IPS-20b (cell line): ENCODE data around the gene RIMKLB.
"Not testable (repeated sequence)": the region's sequence is repeated elsewhere in the genome, so short reads cannot be mapped to it uniquely, and the experiment has no call there.

Experiments used
- H3K27ac ChIP-seq: one replicate; pipeline ENCODE4 v1.5.1; 2013; ENCODE audit warnings: low read length
- H3K27me3 ChIP-seq: 2 replicates; pipeline ENCODE4 v1.6.1; 2013; ENCODE audit warnings: mild to moderate bottlenecking, low read length, inconsistent platforms; ENCODE audit not compliant: insufficient read depth
- H3K36me3 ChIP-seq: 2 replicates; pipeline ENCODE4 v1.6.1; 2013; ENCODE audit warnings: low read depth, mild to moderate bottlenecking, inconsistent platforms, low read length, moderate library complexity; ENCODE audit not compliant: insufficient read depth
- H3K4me1 ChIP-seq: 2 replicates; pipeline ENCODE4 v1.6.1; 2013; ENCODE audit warnings: mild to moderate bottlenecking, control low read depth, inconsistent platforms, low read length, moderate library complexity; ENCODE audit not compliant: insufficient read depth
- H3K4me3 ChIP-seq: 2 replicates; pipeline ENCODE4 v1.5.1; 2013; ENCODE audit warnings: mild to moderate bottlenecking, low read length, inconsistent platforms
- H3K9ac ChIP-seq: 2 replicates; pipeline ENCODE4 v1.6.1; 2013; ENCODE audit warnings: low read depth, mild to moderate bottlenecking, inconsistent platforms, low read length, moderate library complexity
- H3K9me3 ChIP-seq: 2 replicates; pipeline ENCODE4 v1.6.1; 2013; ENCODE audit warnings: mild to moderate bottlenecking, low read depth, low read length, inconsistent platforms; ENCODE audit not compliant: insufficient read depth

Gene RIMKLB

GRCh38 chr12:8779862-8780261, 82.1 kb downstream of the RIMKLB start:
- H3K36me3 ChIP-seq, result peaks cover 52% of the 10 kb centered on the region
- no peak overlapping the region for H3K9ac ChIP-seq
- H3K4me3 ChIP-seq, result no peak overlapping the region
- H3K27me3 ChIP-seq, result no peaks in the 10 kb centered on the region
- no peaks in the 10 kb centered on the region for H3K9me3 ChIP-seq
- H3K4me1 ChIP-seq, result peaks cover 4% of the 10 kb centered on the region; the same call in 1 of the 2 replicates
- H3K27ac ChIP-seq, result no peak overlapping the region

DNA sequence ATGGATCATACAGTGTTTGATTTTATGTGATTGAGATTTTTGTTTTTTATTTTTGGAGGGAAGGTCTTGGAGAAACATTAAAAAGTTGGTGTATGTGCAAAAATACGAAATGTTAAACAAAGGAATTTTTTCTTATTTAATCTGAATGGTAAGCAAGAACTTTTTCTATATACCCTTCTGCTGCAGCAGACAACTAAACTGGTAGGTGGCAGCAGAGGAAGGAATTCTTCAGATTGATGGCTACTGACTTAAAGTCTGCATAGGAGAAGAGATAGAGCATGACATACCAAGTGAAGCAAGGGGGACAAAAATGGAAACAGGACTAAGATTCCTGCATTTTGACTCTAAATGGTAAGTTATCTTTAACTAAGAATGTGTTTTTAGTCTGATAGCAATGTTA, 82.6 kb downstream of the RIMKLB start:
- Histone ChIP-seq H3K9ac (no peak overlapping the region), H3K4me3 (no peak overlapping the region), H3K27me3 (no peaks in the 10 kb centered on the region), H3K27ac (no peak overlapping the region), H3K4me1 (peaks cover 4% of the 10 kb centered on the region; the same call in 1 of the 2 replicates), H3K9me3 (no peaks in the 10 kb centered on the region), H3K36me3 (peaks cover 47% of the 10 kb centered on the region)

DNA sequence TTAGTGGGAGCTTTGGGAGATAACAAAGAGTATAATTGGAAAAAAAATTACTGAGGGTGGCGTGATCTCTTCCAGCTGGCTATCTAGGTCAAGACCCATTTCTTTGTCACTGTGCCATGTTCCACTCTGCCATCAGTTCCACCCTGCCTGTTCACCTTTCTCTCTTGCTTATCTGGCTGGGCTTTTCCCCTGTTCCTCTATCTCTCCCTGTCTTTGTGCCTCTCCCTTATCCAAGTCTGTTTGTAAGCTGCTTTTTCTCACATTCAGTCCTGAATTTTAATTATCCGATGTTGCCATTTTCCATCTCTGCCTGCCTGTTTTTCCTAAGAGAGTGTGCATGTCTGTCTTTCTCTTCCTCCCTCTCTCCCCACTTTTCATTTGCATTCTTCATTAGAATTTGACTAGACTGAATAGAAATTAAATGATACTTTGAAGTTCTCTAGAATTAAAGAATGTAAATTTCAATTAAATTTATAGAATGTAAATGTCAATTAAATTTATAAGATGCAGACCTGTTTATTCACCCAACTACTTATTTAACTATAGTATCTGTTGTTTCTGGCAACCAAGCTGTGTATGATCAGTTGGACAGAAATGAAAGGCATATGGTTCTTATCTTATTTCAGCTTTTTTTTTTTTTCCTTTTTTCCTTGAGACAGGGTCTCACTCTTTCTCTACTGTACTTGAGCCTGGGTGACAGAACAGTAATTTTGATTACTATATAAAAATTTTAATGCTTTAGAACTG, 83.8 kb downstream of the RIMKLB start:
- no peak overlapping the region for H3K27ac ChIP-seq
- no peaks in the 10 kb centered on the region for H3K27me3 ChIP-seq
- no peak overlapping the region for H3K4me3 ChIP-seq
- H3K9ac ChIP-seq, result no peak overlapping the region
- H3K36me3 ChIP-seq, result peaks cover 39% of the 10 kb centered on the region; the same call in 1 of the 2 replicates
- H3K9me3 ChIP-seq, result peaks cover 4% of the 10 kb centered on the region; the same call in 1 of the 2 replicates
- peaks cover 4% of the 10 kb centered on the region; the same call in 1 of the 2 replicates for H3K4me1 ChIP-seq

GRCh38 chr12:8784290-8784888, 86.6 kb downstream of the RIMKLB start:
- H3K9ac ChIP-seq, result no peak overlapping the region

GRCh38 chr12:8785499-8785898, 87.7 kb downstream of the RIMKLB start:
- H3K27ac ChIP-seq, result no peak overlapping the region
- H3K36me3 ChIP-seq, result peaks cover 23% of the 10 kb centered on the region
- peaks cover 6% of the 10 kb centered on the region; the same call in 1 of the 2 replicates for H3K9me3 ChIP-seq
- no peak overlapping the region for H3K4me3 ChIP-seq
- H3K9ac ChIP-seq, result no peak overlapping the region
- H3K27me3 ChIP-seq, result no peaks in the 10 kb centered on the region
- H3K4me1 ChIP-seq, result no peaks in the 10 kb centered on the region; the same call in 1 of the 2 replicates

More at GRCh38 chr12:8784290-8784888, 86.6 kb downstream of the RIMKLB start:
- Histone ChIP-seq H3K36me3 (peaks cover 21% of the 10 kb centered on the region), H3K4me1 (peaks cover 4% of the 10 kb centered on the region; the same call in 1 of the 2 replicates), H3K27me3 (no peaks in the 10 kb centered on the region), H3K4me3 (no peak overlapping the region), H3K9me3 (peaks cover 4% of the 10 kb centered on the region; the same call in 1 of the 2 replicates), H3K27ac (no peak overlapping the region)

- not testable (repeated sequence) for H3K27ac ChIP-seq, H3K9ac ChIP-seq, H3K4me3 ChIP-seq, H3K27me3 ChIP-seq, H3K4me1 ChIP-seq
- Histone ChIP-seq H3K36me3 (peaks cover 36% of the 10 kb centered on the region), H3K9me3 (peaks cover 17% of the 10 kb centered on the region; the same call in 1 of the 2 replicates)
Measured at GRCh38 chr12:8787206-8787605, 89.4 kb downstream of the RIMKLB start.

DNA sequence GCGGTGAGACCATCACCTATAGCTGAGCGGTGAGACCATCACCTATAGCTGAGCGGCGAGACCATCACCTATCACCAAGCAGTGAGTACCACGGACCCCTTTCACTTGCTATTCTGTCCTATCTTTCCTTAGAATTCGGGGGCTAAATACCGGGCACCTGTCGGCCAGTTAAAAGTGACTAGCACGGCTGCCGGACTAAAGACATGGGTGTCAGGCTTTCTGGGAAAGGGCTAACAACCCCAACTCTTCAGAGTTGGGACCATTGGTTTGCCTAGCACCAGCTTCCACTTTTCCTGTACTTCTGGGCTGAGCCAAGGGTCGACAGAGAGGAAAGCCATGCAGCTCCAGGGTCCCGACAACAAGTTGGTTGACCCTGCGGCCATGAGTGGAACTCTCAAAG, 90.9 kb downstream of the RIMKLB start:
- H3K4me1 ChIP-seq, H3K27me3 ChIP-seq, H3K27ac ChIP-seq: not testable (repeated sequence)
- H3K9ac ChIP-seq, result peak overlapping the region; percentile 90
- peaks cover 37% of the 10 kb centered on the region for H3K36me3 ChIP-seq
- peaks cover 27% of the 10 kb centered on the region; the same call in 1 of the 2 replicates for H3K9me3 ChIP-seq
- H3K4me3 ChIP-seq, result peak overlapping the region; percentile 99

- not testable (repeated sequence) for H3K4me1 ChIP-seq, H3K27me3 ChIP-seq
- H3K27ac ChIP-seq, result peak overlapping the region; percentile 57
- peak overlapping the region; percentile 99 for H3K4me3 ChIP-seq
- H3K9me3 ChIP-seq, result peaks cover 27% of the 10 kb centered on the region; the same call in 1 of the 2 replicates
- H3K9ac ChIP-seq, result peak overlapping the region; percentile 90
- peaks cover 45% of the 10 kb centered on the region for H3K36me3 ChIP-seq
Measured at GRCh38 chr12:8789341-8790013, 91.7 kb downstream of the RIMKLB start.

DNA sequence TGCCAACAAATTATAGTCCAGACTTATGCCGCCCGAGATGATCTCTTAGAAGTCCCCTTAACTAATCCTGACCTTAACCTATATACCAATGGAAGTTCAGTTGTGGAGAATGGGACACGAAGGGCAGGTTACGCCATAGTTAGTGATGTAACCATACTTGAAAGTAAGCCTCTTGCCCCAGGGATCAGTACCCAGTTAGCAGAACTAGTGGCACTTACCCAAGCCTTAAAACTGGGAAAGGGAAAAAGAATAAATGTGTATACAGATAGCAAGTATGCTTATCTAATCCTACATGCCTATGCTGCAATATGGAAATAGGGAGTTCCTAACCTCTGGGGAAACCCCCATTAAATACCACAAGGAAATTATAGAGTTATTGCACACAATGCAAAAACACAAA, 95.4 kb downstream of the RIMKLB start:
- H3K4me1 ChIP-seq, H3K27me3 ChIP-seq, H3K9ac ChIP-seq, H3K27ac ChIP-seq, H3K4me3 ChIP-seq: not testable (repeated sequence)
- peaks cover 66% of the 10 kb centered on the region for H3K36me3 ChIP-seq
- H3K9me3 ChIP-seq, result peaks cover 36% of the 10 kb centered on the region; the same call in 1 of the 2 replicates

DNA sequence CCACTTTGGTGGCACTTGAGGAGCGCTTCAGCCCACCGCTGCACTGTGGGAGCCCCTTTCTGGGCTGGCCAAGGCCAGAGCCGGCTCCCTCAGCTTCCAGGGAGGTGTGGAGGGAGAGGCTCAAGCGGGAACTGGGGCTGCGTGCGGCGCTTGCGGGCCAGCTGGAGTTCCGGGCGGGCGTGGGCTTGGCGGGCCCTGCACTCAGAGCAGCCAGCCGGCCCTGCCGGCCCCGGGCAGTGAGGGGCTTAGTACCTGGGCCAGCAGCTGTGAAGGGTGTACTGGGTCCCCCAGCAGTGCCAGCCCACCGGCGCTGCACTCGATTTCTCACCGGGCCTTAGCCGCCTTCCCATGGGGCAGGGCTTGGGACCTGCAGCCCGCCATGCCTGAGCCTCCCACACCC, 96.8 kb downstream of the RIMKLB start:
- H3K27me3 ChIP-seq, H3K9ac ChIP-seq, H3K4me1 ChIP-seq, H3K27ac ChIP-seq, H3K4me3 ChIP-seq: not testable (repeated sequence)
- Histone ChIP-seq H3K9me3 (peaks cover 44% of the 10 kb centered on the region; the same call in 1 of the 2 replicates), H3K36me3 (peaks cover 62% of the 10 kb centered on the region)

DNA sequence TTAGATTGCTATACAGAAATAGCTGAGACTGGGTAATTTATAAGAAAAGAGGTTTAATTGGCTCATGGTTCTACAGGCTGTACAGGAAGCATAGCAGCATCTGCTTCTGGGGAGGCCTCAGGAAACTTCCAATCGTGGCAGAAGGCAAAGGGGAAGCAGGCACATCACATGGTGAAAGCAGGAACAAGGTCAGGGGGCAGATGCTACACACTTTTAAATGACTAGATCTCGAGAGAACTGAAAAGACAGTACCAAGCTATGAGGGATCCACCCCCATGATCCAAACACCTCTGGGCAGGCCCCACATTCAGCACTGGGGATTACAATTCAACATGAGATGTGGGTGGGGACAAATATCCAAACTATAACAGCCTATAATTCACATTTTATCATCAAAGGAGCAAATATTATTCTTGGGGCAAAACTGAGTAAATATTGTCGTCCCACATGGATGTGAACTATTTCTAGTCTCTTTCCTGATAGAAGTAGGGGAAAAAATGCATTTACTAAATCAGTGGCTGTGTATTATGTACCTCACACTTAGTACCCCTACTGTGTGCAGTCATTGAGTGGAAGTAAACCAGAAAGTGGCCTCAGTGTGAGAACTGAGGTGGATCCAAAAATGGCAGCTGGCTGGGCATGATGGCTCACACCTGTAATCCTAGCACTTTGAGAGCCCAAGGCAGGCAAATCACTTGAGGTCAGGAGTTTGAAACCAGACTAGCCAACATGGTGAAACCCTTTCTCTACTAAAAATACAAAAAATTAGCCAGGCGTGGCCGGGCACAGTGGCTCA, 99.2 kb downstream of the RIMKLB start:
- no peak overlapping the region for H3K4me3 ChIP-seq
- H3K27me3 ChIP-seq, result no peaks in the 10 kb centered on the region
- no peak overlapping the region for H3K9ac ChIP-seq
- no peaks in the 10 kb centered on the region for H3K4me1 ChIP-seq
- H3K27ac ChIP-seq, result no peak overlapping the region
- peaks cover 45% of the 10 kb centered on the region for H3K36me3 ChIP-seq
- peaks cover 32% of the 10 kb centered on the region; the same call in 1 of the 2 replicates for H3K9me3 ChIP-seq
